ENCODE data around the gene MTMR1. TPM values are rescaled to one million over a fixed set of nuclear protein-coding genes. Genes with fewer than 3 reads are reported as not detected.

Gene MTMR1
- total RNA-seq, 3 donors from 2014 or later (not counting 1 experiment from before 2014, with no cell fraction given) = 43.0 to 45.1 (median 43.1) TPM

GRCh38 chrX:150805736-150806135 is 112.5 kb downstream of the MTMR1 start:
- Mint-ChIP-seq H3K9me3 (no peaks in the 10 kb centered on the region), H3K27ac (no peak overlapping the region), H3K4me1 (no peaks in the 10 kb centered on the region), H3K27me3 (ENCODE audit: low read depth in 2 of 2) (no peaks in the 10 kb centered on the region), H3K4me3 (no peak overlapping the region), H3K36me3 (no peaks in the 10 kb centered on the region)
- Histone ChIP-seq H3K4me1 (ENCODE audit: control insufficient read depth, insufficient read depth, low read length) (no peaks in the 10 kb centered on the region), H3K27me3 (ENCODE audit: control insufficient read depth, insufficient read depth, low read length) (no peaks in the 10 kb centered on the region), H3K36me3 (ENCODE audit: control insufficient read depth, insufficient read depth, low read length) (no peaks in the 10 kb centered on the region), H3K4me3 (ENCODE audit: low read length) (no peak overlapping the region), H3K27ac (ENCODE audit: low read length) (no peak overlapping the region), H3K9me3 (ENCODE audit: control insufficient read depth, insufficient read depth, low read length) (no peaks in the 10 kb centered on the region)
- ATAC-seq (no peak), DNase-seq (no peak)
- intact Hi-C loops (cut with micrococcal nuclease) = no loop called here
- TF ChIP-seq, protein P1, sequence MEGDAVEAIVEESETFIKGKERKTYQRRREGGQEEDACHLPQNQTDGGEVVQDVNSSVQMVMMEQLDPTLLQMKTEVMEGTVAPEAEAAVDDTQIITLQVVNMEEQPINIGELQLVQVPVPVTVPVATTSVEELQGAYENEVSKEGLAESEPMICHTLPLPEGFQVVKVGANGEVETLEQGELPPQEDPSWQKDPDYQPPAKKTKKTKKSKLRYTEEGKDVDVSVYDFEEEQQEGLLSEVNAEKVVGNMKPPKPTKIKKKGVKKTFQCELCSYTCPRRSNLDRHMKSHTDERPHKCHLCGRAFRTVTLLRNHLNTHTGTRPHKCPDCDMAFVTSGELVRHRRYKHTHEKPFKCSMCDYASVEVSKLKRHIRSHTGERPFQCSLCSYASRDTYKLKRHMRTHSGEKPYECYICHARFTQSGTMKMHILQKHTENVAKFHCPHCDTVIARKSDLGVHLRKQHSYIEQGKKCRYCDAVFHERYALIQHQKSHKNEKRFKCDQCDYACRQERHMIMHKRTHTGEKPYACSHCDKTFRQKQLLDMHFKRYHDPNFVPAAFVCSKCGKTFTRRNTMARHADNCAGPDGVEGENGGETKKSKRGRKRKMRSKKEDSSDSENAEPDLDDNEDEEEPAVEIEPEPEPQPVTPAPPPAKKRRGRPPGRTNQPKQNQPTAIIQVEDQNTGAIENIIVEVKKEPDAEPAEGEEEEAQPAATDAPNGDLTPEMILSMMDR (IDR thresholded peaks at IDR 0.05) = no peak
- WGBS (ENCODE audit: insufficient coverage) = 100% methylated on average over 2 of the region's 2 CpGs

- H3K4me3 Mint-ChIP-seq = no peak overlapping the region
- TF ChIP-seq, protein P1 (IDR thresholded peaks at IDR 0.05) = no peak
- intact Hi-C loops (cut with micrococcal nuclease) = no loop called here
- no peaks in the 10 kb centered on the region for H3K9me3 Mint-ChIP-seq
- Histone ChIP-seq H3K9me3 (ENCODE audit: control insufficient read depth, insufficient read depth, low read length) (no peaks in the 10 kb centered on the region), H3K27me3 (ENCODE audit: control insufficient read depth, insufficient read depth, low read length) (no peaks in the 10 kb centered on the region), H3K36me3 (ENCODE audit: control insufficient read depth, insufficient read depth, low read length) (no peaks in the 10 kb centered on the region), H3K4me1 (ENCODE audit: control insufficient read depth, insufficient read depth, low read length) (no peaks in the 10 kb centered on the region), H3K4me3 (ENCODE audit: low read length) (no peak overlapping the region), H3K27ac (ENCODE audit: low read length) (no peak overlapping the region)
- no peak overlapping the region for H3K27ac Mint-ChIP-seq
- no peaks in the 10 kb centered on the region for H3K36me3 Mint-ChIP-seq
- WGBS (ENCODE audit: insufficient coverage) = 100% methylated on average over 1 of the region's 1 CpG
- no peaks in the 10 kb centered on the region for H3K4me1 Mint-ChIP-seq
- ATAC-seq (no peak), DNase-seq (no peak)
- H3K27me3 Mint-ChIP-seq (ENCODE audit: low read depth in 2 of 2) = no peaks in the 10 kb centered on the region
These were observed 113.6 kb downstream of the MTMR1 start for GRCh38 chrX:150806827-150807226.

DNA sequence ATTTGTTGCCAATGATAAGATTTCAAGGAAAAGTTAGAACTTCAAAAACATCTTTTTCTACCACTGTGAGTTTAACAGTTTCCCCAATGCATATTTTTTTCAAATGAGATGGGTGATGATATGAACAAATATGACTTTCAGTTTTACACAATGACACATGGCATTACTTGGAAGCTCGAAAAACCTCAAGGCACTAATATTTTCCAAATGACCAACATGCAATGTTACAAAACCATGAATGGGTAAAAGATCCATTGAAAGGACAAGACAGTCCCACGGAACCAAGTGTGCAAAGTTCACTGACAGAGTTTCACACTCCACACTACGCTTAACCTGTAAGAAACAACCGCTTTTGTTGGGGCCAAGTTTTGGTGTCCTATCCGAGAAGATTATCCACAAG is 120.7 kb downstream of the MTMR1 start:
- Mint-ChIP-seq H3K9me3 (peaks cover 0 to 4% of the 10 kb centered on the region in 2 donors), H3K36me3 (peaks cover 12% of the 10 kb centered on the region), H3K4me1 (no peaks in the 10 kb centered on the region), H3K27me3 (ENCODE audit: low read depth in 2 of 2) (no peaks in the 10 kb centered on the region), H3K27ac (no peak overlapping the region), H3K4me3 (no peak overlapping the region)
- Histone ChIP-seq H3K36me3 (ENCODE audit: control insufficient read depth, insufficient read depth, low read length) (peaks cover 2% of the 10 kb centered on the region), H3K9me3 (ENCODE audit: control insufficient read depth, insufficient read depth, low read length) (no peaks in the 10 kb centered on the region), H3K27ac (ENCODE audit: low read length) (no peak overlapping the region), H3K4me3 (ENCODE audit: low read length) (no peak overlapping the region), H3K4me1 (ENCODE audit: control insufficient read depth, insufficient read depth, low read length) (no peaks in the 10 kb centered on the region), H3K27me3 (ENCODE audit: control insufficient read depth, insufficient read depth, low read length) (no peaks in the 10 kb centered on the region)
- ATAC-seq (no peak), DNase-seq (no peak)
- TF ChIP-seq, protein P1 (IDR thresholded peaks at IDR 0.05) = no peak
- 78% methylated on average over 3 of the region's 5 CpGs for WGBS (ENCODE audit: insufficient coverage)
- intact Hi-C loops (cut with micrococcal nuclease) = no loop called here

Other genes with a start within 250 kb of the MTMR1 start
- gene MTM1, start 124.8 kb upstream of the MTMR1 start, total RNA-seq = 10 to 100 TPM in 1 of 3 donors, 1 to 10 TPM in 2; 4.8 to 16.6 (median 6.1) TPM
- 10 to 100 TPM; 13.1 to 18.0 (median 15.7) TPM for gene CD99L2, start 205.3 kb downstream of the MTMR1 start, total RNA-seq

Measured in natural killer cell (primary cell).